Measurements from ENCODE around the gene COMMD7.

Gene COMMD7

GRCh38 chr20:32743237-32744112 lies at the start of gene COMMD7:
Gene COMMD7 (minus strand): TSS chr20:32743467. CDS start chr20:32743391, 76 bp downstream.
- Mint-ChIP-seq H3K27me3 (no peaks in the 10 kb centered on the region), H3K4me3 (peak within 1 kb of the TSS; percentile 97), H3K36me3 (ENCODE audit: low read depth) (peaks cover 12% of the 10 kb centered on the region), H3K4me1 (ENCODE audit: low read depth) (peaks cover 41% of the 10 kb centered on the region), H3K27ac (peak within 1 kb of the TSS; percentile 95), H3K9me3 (no peaks in the 10 kb centered on the region)
- peak; percentile 78 for DNase-seq

- H3K27ac Mint-ChIP-seq, result peak overlapping the region; percentile 46
- H3K4me1 Mint-ChIP-seq (ENCODE audit: low read depth), result peaks cover 51% of the 10 kb centered on the region
- H3K4me3 Mint-ChIP-seq, result no peak overlapping the region
- H3K9me3 Mint-ChIP-seq, result no peaks in the 10 kb centered on the region
- H3K36me3 Mint-ChIP-seq (ENCODE audit: low read depth), result no peaks in the 10 kb centered on the region
- DNase-seq, result no peak
- H3K27me3 Mint-ChIP-seq, result no peaks in the 10 kb centered on the region
Observed at GRCh38 chr20:32792731-32793458, 49.6 kb upstream of the COMMD7 start.

GRCh38 chr20:32792316-32792715 lies 49.0 kb upstream of the COMMD7 start:
- Mint-ChIP-seq H3K4me1 (ENCODE audit: low read depth) (peaks cover 51% of the 10 kb centered on the region), H3K9me3 (no peaks in the 10 kb centered on the region), H3K4me3 (no peak overlapping the region), H3K36me3 (ENCODE audit: low read depth) (no peaks in the 10 kb centered on the region), H3K27me3 (no peaks in the 10 kb centered on the region), H3K27ac (peak overlapping the region; percentile 61)
- peak; percentile 53 for DNase-seq

- no peak for DNase-seq
- H3K4me3 Mint-ChIP-seq, result no peak overlapping the region
- H3K36me3 Mint-ChIP-seq (ENCODE audit: low read depth), result no peaks in the 10 kb centered on the region
- no peak overlapping the region for H3K27ac Mint-ChIP-seq
- peaks cover 37% of the 10 kb centered on the region for H3K4me1 Mint-ChIP-seq (ENCODE audit: low read depth)
- H3K27me3 Mint-ChIP-seq, result no peaks in the 10 kb centered on the region
- no peaks in the 10 kb centered on the region for H3K9me3 Mint-ChIP-seq
Observed at GRCh38 chr20:32790751-32791057, 47.4 kb upstream of the COMMD7 start.

GRCh38 chr20:32789896-32790750 lies 46.9 kb upstream of the COMMD7 start:
- H3K27ac Mint-ChIP-seq, result no peak overlapping the region
- H3K4me3 Mint-ChIP-seq, result no peak overlapping the region
- no peaks in the 10 kb centered on the region for H3K36me3 Mint-ChIP-seq (ENCODE audit: low read depth)

GRCh38 chr20:32787168-32787567 lies 43.9 kb upstream of the COMMD7 start:
- DNase-seq, result no peak
- H3K36me3 Mint-ChIP-seq (ENCODE audit: low read depth), result no peaks in the 10 kb centered on the region
- H3K9me3 Mint-ChIP-seq, result no peaks in the 10 kb centered on the region
- no peak overlapping the region for H3K4me3 Mint-ChIP-seq
- H3K4me1 Mint-ChIP-seq (ENCODE audit: low read depth), result peaks cover 7% of the 10 kb centered on the region
- H3K27ac Mint-ChIP-seq, result no peak overlapping the region
- no peaks in the 10 kb centered on the region for H3K27me3 Mint-ChIP-seq

More at GRCh38 chr20:32789896-32790750, 46.9 kb upstream of the COMMD7 start:
- H3K4me1 Mint-ChIP-seq (ENCODE audit: low read depth), result peaks cover 32% of the 10 kb centered on the region
- no peaks in the 10 kb centered on the region for H3K9me3 Mint-ChIP-seq
- DNase-seq, result peak; percentile 79
- no peaks in the 10 kb centered on the region for H3K27me3 Mint-ChIP-seq

GRCh38 chr20:32786059-32786760 lies 42.9 kb upstream of the COMMD7 start:
- H3K27ac Mint-ChIP-seq, result no peak overlapping the region
- no peaks in the 10 kb centered on the region for H3K4me1 Mint-ChIP-seq (ENCODE audit: low read depth)
- no peaks in the 10 kb centered on the region for H3K27me3 Mint-ChIP-seq
- DNase-seq, result no peak
- H3K4me3 Mint-ChIP-seq, result no peak overlapping the region
- no peaks in the 10 kb centered on the region for H3K9me3 Mint-ChIP-seq
- H3K36me3 Mint-ChIP-seq (ENCODE audit: low read depth), result no peaks in the 10 kb centered on the region

- H3K27me3 Mint-ChIP-seq, result no peaks in the 10 kb centered on the region
- H3K4me1 Mint-ChIP-seq (ENCODE audit: low read depth), result no peaks in the 10 kb centered on the region
- no peaks in the 10 kb centered on the region for H3K36me3 Mint-ChIP-seq (ENCODE audit: low read depth)
- H3K27ac Mint-ChIP-seq, result no peak overlapping the region
- H3K9me3 Mint-ChIP-seq, result no peaks in the 10 kb centered on the region
- DNase-seq, result no peak
- no peak overlapping the region for H3K4me3 Mint-ChIP-seq
Observed at GRCh38 chr20:32784369-32785080, 41.3 kb upstream of the COMMD7 start.

- H3K9me3 Mint-ChIP-seq, result no peaks in the 10 kb centered on the region
- H3K27ac Mint-ChIP-seq, result no peak overlapping the region
- H3K4me1 Mint-ChIP-seq (ENCODE audit: low read depth), result peaks cover 11% of the 10 kb centered on the region
- H3K36me3 Mint-ChIP-seq (ENCODE audit: low read depth), result no peaks in the 10 kb centered on the region
- no peaks in the 10 kb centered on the region for H3K27me3 Mint-ChIP-seq
- H3K4me3 Mint-ChIP-seq, result no peak overlapping the region
- no peak for DNase-seq
Observed at GRCh38 chr20:32780749-32781655, 37.7 kb upstream of the COMMD7 start.

- Mint-ChIP-seq H3K27me3 (no peaks in the 10 kb centered on the region), H3K36me3 (ENCODE audit: low read depth) (no peaks in the 10 kb centered on the region), H3K9me3 (no peaks in the 10 kb centered on the region), H3K4me1 (ENCODE audit: low read depth) (peaks cover 14% of the 10 kb centered on the region), H3K4me3 (no peak overlapping the region), H3K27ac (no peak overlapping the region)
- no peak for DNase-seq
Observed at GRCh38 chr20:32780278-32780677, 37.0 kb upstream of the COMMD7 start.

- H3K9me3 Mint-ChIP-seq, result no peaks in the 10 kb centered on the region
- peaks cover 17% of the 10 kb centered on the region for H3K4me1 Mint-ChIP-seq (ENCODE audit: low read depth)
- DNase-seq, result no peak
- no peaks in the 10 kb centered on the region for H3K36me3 Mint-ChIP-seq (ENCODE audit: low read depth)
- no peak overlapping the region for H3K27ac Mint-ChIP-seq
- H3K27me3 Mint-ChIP-seq, result no peaks in the 10 kb centered on the region
- no peak overlapping the region for H3K4me3 Mint-ChIP-seq
Observed at GRCh38 chr20:32779500-32780211, 36.4 kb upstream of the COMMD7 start.

GRCh38 chr20:32777177-32777956 lies 34.1 kb upstream of the COMMD7 start:
- Mint-ChIP-seq H3K9me3 (no peaks in the 10 kb centered on the region), H3K4me3 (no peak overlapping the region), H3K4me1 (ENCODE audit: low read depth) (peaks cover 19% of the 10 kb centered on the region), H3K27ac (no peak overlapping the region), H3K36me3 (ENCODE audit: low read depth) (no peaks in the 10 kb centered on the region), H3K27me3 (no peaks in the 10 kb centered on the region)
- DNase-seq, result no peak
